Measurements from ENCODE around the gene ELP1.

DNA sequence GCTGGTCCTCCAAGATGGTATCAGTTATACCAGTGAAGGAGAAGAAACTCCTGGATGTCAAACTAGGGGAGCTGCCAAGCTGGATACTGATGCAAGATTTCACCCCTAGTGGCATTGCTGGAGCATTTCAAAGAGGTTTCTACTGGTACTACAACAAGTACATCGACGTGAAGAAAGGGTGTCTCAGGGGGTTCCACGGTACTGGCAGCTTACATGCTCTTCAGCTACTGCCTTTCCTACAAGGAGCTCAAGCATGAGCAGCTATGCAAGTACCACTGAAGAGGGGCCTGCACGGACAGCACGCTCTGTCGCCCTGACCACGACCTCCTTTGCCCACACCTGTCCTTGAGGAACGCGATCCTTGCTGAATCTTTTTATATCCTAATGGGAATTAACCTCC lies 97.6 kb downstream of the ELP1 start:
- no peak for TF ChIP-seq POLR2A (IDR thresholded peaks at IDR 0.05)
- TF ChIP-seq, protein P1, sequence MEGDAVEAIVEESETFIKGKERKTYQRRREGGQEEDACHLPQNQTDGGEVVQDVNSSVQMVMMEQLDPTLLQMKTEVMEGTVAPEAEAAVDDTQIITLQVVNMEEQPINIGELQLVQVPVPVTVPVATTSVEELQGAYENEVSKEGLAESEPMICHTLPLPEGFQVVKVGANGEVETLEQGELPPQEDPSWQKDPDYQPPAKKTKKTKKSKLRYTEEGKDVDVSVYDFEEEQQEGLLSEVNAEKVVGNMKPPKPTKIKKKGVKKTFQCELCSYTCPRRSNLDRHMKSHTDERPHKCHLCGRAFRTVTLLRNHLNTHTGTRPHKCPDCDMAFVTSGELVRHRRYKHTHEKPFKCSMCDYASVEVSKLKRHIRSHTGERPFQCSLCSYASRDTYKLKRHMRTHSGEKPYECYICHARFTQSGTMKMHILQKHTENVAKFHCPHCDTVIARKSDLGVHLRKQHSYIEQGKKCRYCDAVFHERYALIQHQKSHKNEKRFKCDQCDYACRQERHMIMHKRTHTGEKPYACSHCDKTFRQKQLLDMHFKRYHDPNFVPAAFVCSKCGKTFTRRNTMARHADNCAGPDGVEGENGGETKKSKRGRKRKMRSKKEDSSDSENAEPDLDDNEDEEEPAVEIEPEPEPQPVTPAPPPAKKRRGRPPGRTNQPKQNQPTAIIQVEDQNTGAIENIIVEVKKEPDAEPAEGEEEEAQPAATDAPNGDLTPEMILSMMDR (IDR thresholded peaks at IDR 0.05): no peak
